GM23338 (cell line): ENCODE measurements around the gene NEFH. TPM values are rescaled to one million over a fixed set of nuclear protein-coding genes. Genes with fewer than 3 reads are reported as not detected.

Experiments
- ATAC-seq: fragments of 200-7000 bp; cut with Tn5 transposase; 3 replicates; pipeline ENCODE4 v1.9.1; 2020
- DNase-seq: peaks from one replicate; pipeline ENCODE4 v3.0.0-alpha.2; 2015; ENCODE audit warnings: low spot score
- H2AFZ ChIP-seq: fragments of 200-600 bp; sonication (generic); 2 replicates; pipeline ENCODE4 v1.8.0; 2016; ENCODE audit warnings: antibody characterized with exemption, mild to moderate bottlenecking, moderate library complexity
- H3F3A ChIP-seq: fragments of 200-600 bp; sonication (generic); replicated peaks from 2 replicates; pipeline ENCODE4 v1.8.0; 2017; ENCODE audit warnings: antibody characterized with exemption, mixed run types, low read depth
- H3K27ac ChIP-seq: fragments of 200-600 bp; sonication (generic); 2 replicates; pipeline ENCODE4 v1.6.1; 2016; ENCODE audit warnings: low read depth
- H3K27me3 ChIP-seq: fragments of 200-600 bp; sonication (generic); 2 replicates; pipeline ENCODE4 v1.8.0; 2016; ENCODE audit warnings: mild to moderate bottlenecking, mixed run types, moderate library complexity; ENCODE audit not compliant: insufficient read depth
- H3K36me3 ChIP-seq: fragments of 200-600 bp; sonication (generic); 2 replicates; pipeline ENCODE4 v1.8.0; 2016; ENCODE audit warnings: mild to moderate bottlenecking; ENCODE audit not compliant: insufficient read depth
- H3K4me1 ChIP-seq: fragments of 200-600 bp; sonication (generic); 2 replicates; pipeline ENCODE4 v1.8.0; 2016; ENCODE audit warnings: mild to moderate bottlenecking, moderate library complexity; ENCODE audit not compliant: insufficient read depth
- H3K4me2 ChIP-seq: fragments of 200-600 bp; sonication (generic); 2 replicates; pipeline ENCODE4 v1.7.1; 2017; ENCODE audit warnings: mixed run types
- H3K4me3 ChIP-seq: fragments of 200-600 bp; sonication (generic); 2 replicates; pipeline ENCODE4 v1.6.1; 2016; ENCODE audit warnings: mixed run types
- H3K79me2 ChIP-seq: fragments of 200-600 bp; sonication (generic); replicated peaks from 2 replicates; pipeline ENCODE4 v1.8.0; 2017; ENCODE audit warnings: mild to moderate bottlenecking; ENCODE audit not compliant: insufficient read depth
- H3K9me2 ChIP-seq: fragments of 200-600 bp; sonication (generic); 2 replicates; pipeline ENCODE4 v1.8.0; 2017; ENCODE audit not compliant: insufficient read depth
- H4K20me1 ChIP-seq: fragments of 200-600 bp; sonication (generic); replicated peaks from 2 replicates; pipeline ENCODE4 v1.8.0; 2017; ENCODE audit warnings: mild to moderate bottlenecking; ENCODE audit not compliant: insufficient read depth
- H3K27ac Mint-ChIP-seq: 2 replicates; pipeline ENCODE4 v1.8.0; 2020; ENCODE audit warnings: inconsistent platforms, mild to moderate bottlenecking, moderate library complexity, mixed read lengths
- H3K27me3 Mint-ChIP-seq: 3 replicates; pipeline ENCODE4 v1.8.0; 2022; ENCODE audit warnings: low read depth, mild to moderate bottlenecking, moderate library complexity, mixed read lengths, inconsistent platforms; ENCODE audit not compliant: insufficient read depth, poor library complexity
- H3K36me3 Mint-ChIP-seq: 3 replicates; pipeline ENCODE4 v1.8.0; 2021; ENCODE audit warnings: low read depth, mild to moderate bottlenecking, inconsistent platforms, moderate library complexity, mixed read lengths
- H3K4me1 Mint-ChIP-seq: 3 replicates; pipeline ENCODE4 v1.8.0; 2020; ENCODE audit warnings: mild to moderate bottlenecking, inconsistent platforms, mixed read lengths
- H3K4me3 Mint-ChIP-seq: 3 replicates; pipeline ENCODE4 v1.8.0; 2021; ENCODE audit warnings: moderate library complexity, mild to moderate bottlenecking, inconsistent platforms, mixed read lengths
- H3K9me3 Mint-ChIP-seq: 3 replicates; pipeline ENCODE4 v1.8.0; 2020; ENCODE audit warnings: moderate library complexity, mild to moderate bottlenecking, inconsistent platforms, mixed read lengths
- CREB1 ChIP-seq: fragments of 250-450 bp; sonication (Bioruptor Pico); IDR thresholded peaks from 2 replicates; pipeline ENCODE4 v1.5.0; 2020; ENCODE audit warnings: low read depth, mild to moderate bottlenecking, moderate library complexity
- EZH2 ChIP-seq: fragments of 200-600 bp; sonication (generic); IDR thresholded peaks from one replicate; pipeline ENCODE4 v1.8.0; 2017; ENCODE audit warnings: antibody characterized with exemption, mild to moderate bottlenecking, low read depth; ENCODE audit not compliant: unreplicated experiment
- EZH2phosphoT487 ChIP-seq: fragments of 200-600 bp; sonication (generic); IDR thresholded peaks from one replicate; pipeline ENCODE4 v1.8.1; 2018; ENCODE audit warnings: antibody characterized with exemption; ENCODE audit not compliant: unreplicated experiment
- NANOG ChIP-seq: IDR thresholded peaks from 2 replicates; pipeline ENCODE4 v1.6.1; 2016; ENCODE audit warnings: antibody characterized with exemption, borderline replicate concordance
- POLR2AphosphoS5 ChIP-seq: IDR thresholded peaks from 2 replicates; pipeline ENCODE4 v1.6.1; 2016; ENCODE audit warnings: antibody characterized with exemption, low read depth
- REST ChIP-seq: IDR thresholded peaks from one replicate; pipeline ENCODE4 v1.6.1; 2018; ENCODE audit warnings: antibody characterized with exemption; ENCODE audit not compliant: unreplicated experiment
- STAT1 ChIP-seq: IDR thresholded peaks from one replicate; pipeline ENCODE4 v1.6.1; 2016; ENCODE audit warnings: antibody characterized with exemption; ENCODE audit not compliant: unreplicated experiment
- ZNF114 ChIP-seq: fragments of 250-450 bp; sonication (Bioruptor Pico); IDR thresholded peaks from 2 replicates; pipeline ENCODE4 v1.5.0; 2020; ENCODE audit warnings: mild to moderate bottlenecking, moderate library complexity
- ZNF331 ChIP-seq: fragments of 250-450 bp; sonication (Bioruptor Pico); IDR thresholded peaks from 2 replicates; pipeline ENCODE4 v1.5.0; 2020; ENCODE audit warnings: low read depth, mild to moderate bottlenecking, moderate library complexity
- polyA plus RNA-seq: library from polyadenylated mRNA; unstranded; fragments of >200 nt; fragmentation: Nextera tagmentation; extraction: Ambion mirVana; gene quantifications from 2 replicates; pipeline ENCODE4 v1.2.1, GENCODE V29; 2016
- total RNA-seq: library from RNA; depleted of rRNA; stranded (reverse); fragments of >200 nt; shearing (Covaris generic); gene quantifications from 2 replicates; pipeline ENCODE4 v1.2.3, GENCODE V29; 2014
- TF ChIP-seq, protein P1 (sequence below), 2 experiments: fragments of 200-600 bp in 1 of 2; sonication (generic) in 1 of 2; conservative IDR thresholded peaks; 2 replicates each; pipeline versions ENCODE4 v1.5.1 to v1.6.1; 2016 to 2017; ENCODE audit warnings: antibody characterized with exemption in 2 of 2, low read depth in 2 of 2, mild to moderate bottlenecking in 2 of 2, moderate library complexity in 1 of 2
- TF ChIP-seq, protein P2 (sequence below): fragments of 250-450 bp; sonication (Bioruptor Pico); IDR thresholded peaks from 2 replicates; pipeline ENCODE4 v1.5.0; 2020; ENCODE audit warnings: mild to moderate bottlenecking, moderate library complexity

Gene NEFH
- total and polyA plus RNA-seq, 2 experiments from 2014 or later = 2.4 to 6.3 TPM

- H3K4me1 ChIP-seq = no peaks in the 10 kb centered on the region
- Mint-ChIP-seq H3K36me3 (peaks cover 79% of the 10 kb centered on the region), H3K27ac (no peak overlapping the region), H3K4me1 (no peaks in the 10 kb centered on the region), H3K27me3 (peaks cover 4% of the 10 kb centered on the region), H3K9me3 (no peaks in the 10 kb centered on the region), H3K4me3 (no peak overlapping the region)
- ATAC-seq (no peak), DNase-seq (no peak)
- H3F3A ChIP-seq = no peaks in the 10 kb centered on the region
- no peaks in the 10 kb centered on the region for H3K27me3 ChIP-seq
- H4K20me1 ChIP-seq = peaks cover 3% of the 10 kb centered on the region
- no peak for TF ChIP-seq ZNF114 (CRISPR knock-in tag)
- peaks cover 54% of the 10 kb centered on the region for H3K36me3 ChIP-seq
- no peak overlapping the region for H3K4me2 ChIP-seq
- H3K4me3 ChIP-seq = no peak overlapping the region
- no peak overlapping the region for H3K27ac ChIP-seq
- H3K79me2 ChIP-seq = no peaks in the 10 kb centered on the region
- H3K9me2 ChIP-seq = no peaks in the 10 kb centered on the region
- H2AFZ ChIP-seq = no peak overlapping the region
Measured at GRCh38 chr22:29531419-29531818, 51.4 kb downstream of the NEFH start.

GRCh38 chr22:29536411-29536810, 56.4 kb downstream of the NEFH start:
- no peaks in the 10 kb centered on the region for H3K9me3 Mint-ChIP-seq
- peaks cover 3% of the 10 kb centered on the region; the same call in 1 of the 2 replicates for H4K20me1 ChIP-seq
- DNase-seq (no peak), ATAC-seq (no peak)
- H3K27ac ChIP-seq = no peak overlapping the region
- H3K36me3 ChIP-seq = peaks cover 55% of the 10 kb centered on the region
- H3K4me3 ChIP-seq = no peak overlapping the region
- H3K27me3 Mint-ChIP-seq = no peaks in the 10 kb centered on the region
- no peak overlapping the region for H3K4me3 Mint-ChIP-seq
- no peak overlapping the region for H2AFZ ChIP-seq
- no peaks in the 10 kb centered on the region for H3K27me3 ChIP-seq
- H3K4me1 ChIP-seq = no peaks in the 10 kb centered on the region
- H3F3A ChIP-seq = no peaks in the 10 kb centered on the region
- H3K4me1 Mint-ChIP-seq = no peaks in the 10 kb centered on the region
- H3K4me2 ChIP-seq = no peak overlapping the region
- H3K27ac Mint-ChIP-seq = no peak overlapping the region
- no peaks in the 10 kb centered on the region for H3K79me2 ChIP-seq
- no peaks in the 10 kb centered on the region for H3K9me2 ChIP-seq
- peaks cover 82% of the 10 kb centered on the region for H3K36me3 Mint-ChIP-seq
- no peak for TF ChIP-seq ZNF114 (CRISPR knock-in tag)
- TF ChIP-seq, protein P1, sequence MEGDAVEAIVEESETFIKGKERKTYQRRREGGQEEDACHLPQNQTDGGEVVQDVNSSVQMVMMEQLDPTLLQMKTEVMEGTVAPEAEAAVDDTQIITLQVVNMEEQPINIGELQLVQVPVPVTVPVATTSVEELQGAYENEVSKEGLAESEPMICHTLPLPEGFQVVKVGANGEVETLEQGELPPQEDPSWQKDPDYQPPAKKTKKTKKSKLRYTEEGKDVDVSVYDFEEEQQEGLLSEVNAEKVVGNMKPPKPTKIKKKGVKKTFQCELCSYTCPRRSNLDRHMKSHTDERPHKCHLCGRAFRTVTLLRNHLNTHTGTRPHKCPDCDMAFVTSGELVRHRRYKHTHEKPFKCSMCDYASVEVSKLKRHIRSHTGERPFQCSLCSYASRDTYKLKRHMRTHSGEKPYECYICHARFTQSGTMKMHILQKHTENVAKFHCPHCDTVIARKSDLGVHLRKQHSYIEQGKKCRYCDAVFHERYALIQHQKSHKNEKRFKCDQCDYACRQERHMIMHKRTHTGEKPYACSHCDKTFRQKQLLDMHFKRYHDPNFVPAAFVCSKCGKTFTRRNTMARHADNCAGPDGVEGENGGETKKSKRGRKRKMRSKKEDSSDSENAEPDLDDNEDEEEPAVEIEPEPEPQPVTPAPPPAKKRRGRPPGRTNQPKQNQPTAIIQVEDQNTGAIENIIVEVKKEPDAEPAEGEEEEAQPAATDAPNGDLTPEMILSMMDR (conservative IDR thresholded peaks at IDR 0.05; ENCODE audit: low read depth in 2 of 2) = no peak
- no peak for TF ChIP-seq EZH2phosphoT487
- TF ChIP-seq REST = no peak
- TF ChIP-seq, protein P2, sequence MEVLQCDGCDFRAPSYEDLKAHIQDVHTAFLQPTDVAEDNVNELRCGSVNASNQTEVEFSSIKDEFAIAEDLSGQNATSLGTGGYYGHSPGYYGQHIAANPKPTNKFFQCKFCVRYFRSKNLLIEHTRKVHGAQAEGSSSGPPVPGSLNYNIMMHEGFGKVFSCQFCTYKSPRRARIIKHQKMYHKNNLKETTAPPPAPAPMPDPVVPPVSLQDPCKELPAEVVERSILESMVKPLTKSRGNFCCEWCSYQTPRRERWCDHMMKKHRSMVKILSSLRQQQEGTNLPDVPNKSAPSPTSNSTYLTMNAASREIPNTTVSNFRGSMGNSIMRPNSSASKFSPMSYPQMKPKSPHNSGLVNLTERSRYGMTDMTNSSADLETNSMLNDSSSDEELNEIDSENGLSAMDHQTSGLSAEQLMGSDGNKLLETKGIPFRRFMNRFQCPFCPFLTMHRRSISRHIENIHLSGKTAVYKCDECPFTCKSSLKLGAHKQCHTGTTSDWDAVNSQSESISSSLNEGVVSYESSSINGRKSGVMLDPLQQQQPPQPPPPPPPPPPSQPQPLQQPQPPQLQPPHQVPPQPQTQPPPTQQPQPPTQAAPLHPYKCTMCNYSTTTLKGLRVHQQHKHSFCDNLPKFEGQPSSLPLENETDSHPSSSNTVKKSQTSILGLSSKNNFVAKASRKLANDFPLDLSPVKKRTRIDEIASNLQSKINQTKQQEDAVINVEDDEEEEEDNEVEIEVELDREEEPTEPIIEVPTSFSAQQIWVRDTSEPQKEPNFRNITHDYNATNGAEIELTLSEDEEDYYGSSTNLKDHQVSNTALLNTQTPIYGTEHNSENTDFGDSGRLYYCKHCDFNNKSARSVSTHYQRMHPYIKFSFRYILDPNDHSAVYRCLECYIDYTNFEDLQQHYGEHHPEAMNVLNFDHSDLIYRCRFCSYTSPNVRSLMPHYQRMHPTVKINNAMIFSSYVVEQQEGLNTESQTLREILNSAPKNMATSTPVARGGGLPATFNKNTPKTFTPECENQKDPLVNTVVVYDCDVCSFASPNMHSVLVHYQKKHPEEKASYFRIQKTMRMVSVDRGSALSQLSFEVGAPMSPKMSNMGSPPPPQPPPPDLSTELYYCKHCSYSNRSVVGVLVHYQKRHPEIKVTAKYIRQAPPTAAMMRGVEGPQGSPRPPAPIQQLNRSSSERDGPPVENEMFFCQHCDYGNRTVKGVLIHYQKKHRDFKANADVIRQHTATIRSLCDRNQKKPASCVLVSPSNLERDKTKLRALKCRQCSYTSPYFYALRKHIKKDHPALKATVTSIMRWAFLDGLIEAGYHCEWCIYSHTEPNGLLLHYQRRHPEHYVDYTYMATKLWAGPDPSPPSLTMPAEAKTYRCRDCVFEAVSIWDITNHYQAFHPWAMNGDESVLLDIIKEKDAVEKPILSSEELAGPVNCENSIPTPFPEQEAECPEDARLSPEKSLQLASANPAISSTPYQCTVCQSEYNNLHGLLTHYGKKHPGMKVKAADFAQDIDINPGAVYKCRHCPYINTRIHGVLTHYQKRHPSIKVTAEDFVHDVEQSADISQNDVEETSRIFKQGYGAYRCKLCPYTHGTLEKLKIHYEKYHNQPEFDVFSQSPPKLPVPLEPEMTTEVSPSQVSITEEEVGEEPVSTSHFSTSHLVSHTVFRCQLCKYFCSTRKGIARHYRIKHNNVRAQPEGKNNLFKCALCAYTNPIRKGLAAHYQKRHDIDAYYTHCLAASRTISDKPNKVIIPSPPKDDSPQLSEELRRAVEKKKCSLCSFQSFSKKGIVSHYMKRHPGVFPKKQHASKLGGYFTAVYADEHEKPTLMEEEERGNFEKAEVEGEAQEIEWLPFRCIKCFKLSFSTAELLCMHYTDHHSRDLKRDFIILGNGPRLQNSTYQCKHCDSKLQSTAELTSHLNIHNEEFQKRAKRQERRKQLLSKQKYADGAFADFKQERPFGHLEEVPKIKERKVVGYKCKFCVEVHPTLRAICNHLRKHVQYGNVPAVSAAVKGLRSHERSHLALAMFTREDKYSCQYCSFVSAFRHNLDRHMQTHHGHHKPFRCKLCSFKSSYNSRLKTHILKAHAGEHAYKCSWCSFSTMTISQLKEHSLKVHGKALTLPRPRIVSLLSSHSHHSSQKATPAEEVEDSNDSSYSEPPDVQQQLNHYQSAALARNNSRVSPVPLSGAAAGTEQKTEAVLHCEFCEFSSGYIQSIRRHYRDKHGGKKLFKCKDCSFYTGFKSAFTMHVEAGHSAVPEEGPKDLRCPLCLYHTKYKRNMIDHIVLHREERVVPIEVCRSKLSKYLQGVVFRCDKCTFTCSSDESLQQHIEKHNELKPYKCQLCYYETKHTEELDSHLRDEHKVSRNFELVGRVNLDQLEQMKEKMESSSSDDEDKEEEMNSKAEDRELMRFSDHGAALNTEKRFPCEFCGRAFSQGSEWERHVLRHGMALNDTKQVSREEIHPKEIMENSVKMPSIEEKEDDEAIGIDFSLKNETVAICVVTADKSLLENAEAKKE (CRISPR knock-in tag) = no peak
- TF ChIP-seq CREB1 (CRISPR knock-in tag) = no peak
- TF ChIP-seq STAT1 = no peak
- no peak for TF ChIP-seq NANOG
- TF ChIP-seq EZH2 = no peak
- TF ChIP-seq ZNF331 (CRISPR knock-in tag) = no peak
- TF ChIP-seq POLR2AphosphoS5 = no peak
